Activated CD4-positive, alpha-beta T cell treated with anti-CD3 and anti-CD28 coated beads, Interleukin-2, amount 50 U/mL, for 16 hours (primary cell): ENCODE results near the gene ST6GALNAC3.

Experiments used
- DNase-seq: peaks from one replicate; pipeline ENCODE4 v3.0.0-alpha.2; 2020

Gene ST6GALNAC3

GRCh38 chr1:76668046-76668445 is 593.5 kb downstream of the ST6GALNAC3 start:
- DNase-seq, result no peak

- no peak for DNase-seq
These were observed 594.6 kb downstream of the ST6GALNAC3 start for GRCh38 chr1:76669131-76669530.

GRCh38 chr1:76669624-76670315 is 595.2 kb downstream of the ST6GALNAC3 start:
- no peak for DNase-seq

GRCh38 chr1:76674689-76675210 is 600.2 kb downstream of the ST6GALNAC3 start:
- DNase-seq, result no peak

GRCh38 chr1:76677416-76678405 is 603.2 kb downstream of the ST6GALNAC3 start:
- no peak for DNase-seq

- no peak for DNase-seq
These were observed 605.1 kb downstream of the ST6GALNAC3 start for GRCh38 chr1:76679534-76680152.

- DNase-seq, result no peak
These were observed 606.1 kb downstream of the ST6GALNAC3 start for GRCh38 chr1:76680651-76681050.

GRCh38 chr1:76682138-76682537 is 607.6 kb downstream of the ST6GALNAC3 start:
- DNase-seq, result no peak
